Measurements from ENCODE around the gene SERPINB6.

- TF ChIP-seq CTCF (optimal IDR thresholded peaks at IDR 0.05 in 1 of 3, IDR thresholded peaks at IDR 0.05 in 1 of 3, conservative IDR thresholded peaks at IDR 0.05 in 1 of 3; ENCODE audit: extremely low read depth in 1 of 3, insufficient read depth in 2 of 3, low read length in 3 of 3): no peak
- no peak for TF ChIP-seq EZH2 (IDR thresholded peaks at IDR 0.05; ENCODE audit: low read length)
Measured at GRCh38 chr6:2934057-2934456, 37.3 kb downstream of the SERPINB6 start.
